NCI-H524 treated with DMSO at 0.1 percent for 48 hours (cell line): ENCODE measurements around the gene ZNF554.
"Not testable (repeated sequence)": the region's sequence is repeated elsewhere in the genome, so short reads cannot be mapped to it uniquely, and the experiment has no call there.

Experiments
- DNase-seq: peaks from one replicate; lab custom pipeline; 2025; lab: John Stamatoyannopoulos, UW

The ZNF554 gene

DNA sequence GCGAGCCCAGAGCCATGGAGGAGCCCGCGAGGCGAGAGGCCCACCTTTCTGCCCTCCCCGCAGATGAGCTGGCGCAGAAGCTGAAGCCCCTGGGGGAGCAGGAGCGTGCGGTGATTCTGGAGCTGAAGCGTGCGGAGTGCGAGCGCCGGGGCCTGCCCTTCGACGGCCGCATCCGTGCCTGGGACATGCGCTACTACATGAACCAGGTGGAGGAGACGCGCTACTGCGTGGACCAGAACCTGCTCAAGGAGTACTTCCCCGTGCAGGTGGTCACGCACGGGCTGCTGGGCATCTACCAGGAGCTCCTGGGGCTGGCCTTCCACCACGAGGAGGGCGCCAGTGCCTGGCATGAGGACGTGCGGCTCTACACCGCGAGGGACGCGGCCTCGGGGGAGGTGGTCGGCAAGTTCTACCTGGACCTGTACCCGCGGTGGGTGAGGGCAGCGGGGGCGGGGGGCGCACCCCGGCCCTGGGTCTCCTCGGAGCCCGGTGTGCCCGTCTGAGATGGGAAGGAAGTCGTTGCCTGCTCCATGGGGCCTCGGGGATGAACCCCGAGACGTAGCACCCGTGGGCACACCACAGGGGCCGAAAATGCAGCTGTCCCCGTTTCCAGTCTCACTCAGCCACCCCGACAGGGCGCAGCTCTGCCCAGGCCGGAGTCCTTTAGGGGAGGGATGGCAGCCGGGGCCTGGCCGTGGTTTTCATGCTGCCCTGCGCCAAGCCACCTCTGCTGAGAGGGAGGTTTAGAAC, 12.1 kb upstream of the ZNF554 start:
- DNase-seq, result no peak

DNA sequence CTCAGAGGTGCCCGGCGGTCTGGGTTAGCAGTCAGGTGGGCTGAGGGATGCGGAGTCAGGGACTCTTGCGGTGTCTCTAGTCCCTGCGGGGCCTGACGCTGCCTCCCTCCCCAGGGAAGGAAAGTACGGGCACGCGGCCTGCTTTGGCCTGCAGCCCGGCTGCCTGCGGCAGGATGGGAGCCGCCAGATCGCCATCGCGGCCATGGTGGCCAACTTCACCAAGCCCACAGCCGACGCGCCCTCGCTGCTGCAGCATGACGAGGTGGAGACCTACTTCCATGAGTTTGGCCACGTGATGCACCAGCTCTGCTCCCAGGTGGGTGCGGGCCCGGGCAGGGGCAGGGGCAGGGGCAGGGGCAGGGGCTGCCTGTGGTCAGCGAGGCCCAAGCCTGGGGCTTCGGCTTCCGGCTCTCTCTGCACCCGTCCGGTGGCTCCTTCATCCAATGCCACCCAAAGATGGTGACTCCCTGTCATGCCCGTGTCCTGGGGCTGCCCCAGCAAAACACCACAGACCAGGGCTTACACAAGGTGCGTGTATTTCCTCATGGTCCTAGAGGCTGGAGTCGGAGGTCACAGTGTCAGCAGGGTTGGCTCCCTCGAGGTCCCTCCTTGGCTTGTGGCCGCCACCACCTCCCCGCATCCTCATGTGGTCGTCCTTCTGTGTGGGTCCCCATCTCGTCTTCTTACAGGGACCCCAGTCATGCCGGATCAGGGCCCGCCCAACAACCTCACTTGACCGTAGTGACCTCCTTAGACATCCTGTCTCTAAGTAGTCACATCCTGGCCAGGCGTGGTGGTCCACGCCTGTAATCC, 11.3 kb upstream of the ZNF554 start:
- DNase-seq, result no peak

- no peak for DNase-seq
These were observed 10.1 kb upstream of the ZNF554 start for GRCh38 chr19:2809387-2810140.

- DNase-seq, result no peak
These were observed 9.3 kb upstream of the ZNF554 start for GRCh38 chr19:2810141-2811091.

- DNase-seq, result no peak
These were observed 8.4 kb upstream of the ZNF554 start for GRCh38 chr19:2811221-2811722.

GRCh38 chr19:2811735-2812413, 7.8 kb upstream of the ZNF554 start:
- DNase-seq, result no peak

- DNase-seq, result no peak
These were observed 7.0 kb upstream of the ZNF554 start for GRCh38 chr19:2812414-2813234.

- no peak for DNase-seq
These were observed 6.2 kb upstream of the ZNF554 start for GRCh38 chr19:2813235-2814160.

DNA sequence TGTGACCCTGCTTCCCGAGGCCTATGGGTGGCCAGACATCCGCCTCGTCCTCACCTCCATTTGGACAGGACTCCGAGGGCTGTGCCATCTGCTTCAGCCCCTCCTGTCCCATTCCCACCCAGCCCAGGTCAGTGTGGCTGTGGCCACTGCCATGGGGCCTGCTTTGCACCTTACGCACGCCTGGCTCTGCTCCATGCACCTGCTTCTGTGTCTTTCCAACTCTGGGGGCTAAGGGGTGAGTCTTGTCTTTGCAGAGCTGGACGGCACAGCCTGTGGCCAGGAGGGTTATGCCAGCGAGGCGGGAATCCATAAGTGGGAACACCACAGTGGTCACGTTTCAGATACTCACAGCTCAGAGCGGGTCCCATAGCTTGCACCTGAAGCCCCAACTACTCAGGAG, 5.2 kb upstream of the ZNF554 start:
- no peak for DNase-seq

DNA sequence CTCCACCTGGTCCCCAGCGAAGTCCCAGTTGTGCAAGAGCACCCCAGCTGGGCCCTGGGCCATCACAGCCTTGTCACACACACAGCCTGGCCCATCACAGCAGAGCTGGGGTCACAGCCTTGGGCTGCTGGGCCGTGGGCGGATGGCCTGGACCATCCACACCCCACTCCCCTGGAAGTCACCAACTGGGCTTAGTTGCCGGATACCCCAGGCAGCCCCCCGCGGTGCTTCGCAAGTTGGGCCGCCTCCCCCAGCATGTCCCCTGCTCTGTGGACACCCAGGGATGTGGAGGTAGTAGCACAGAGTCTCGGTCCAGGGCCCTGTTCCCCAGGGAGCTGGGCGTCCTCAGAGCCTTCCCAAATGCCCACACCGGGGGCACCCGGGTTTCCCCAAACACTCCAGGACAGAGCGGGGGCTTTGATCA, 4.5 kb upstream of the ZNF554 start:
- DNase-seq, result no peak

DNA sequence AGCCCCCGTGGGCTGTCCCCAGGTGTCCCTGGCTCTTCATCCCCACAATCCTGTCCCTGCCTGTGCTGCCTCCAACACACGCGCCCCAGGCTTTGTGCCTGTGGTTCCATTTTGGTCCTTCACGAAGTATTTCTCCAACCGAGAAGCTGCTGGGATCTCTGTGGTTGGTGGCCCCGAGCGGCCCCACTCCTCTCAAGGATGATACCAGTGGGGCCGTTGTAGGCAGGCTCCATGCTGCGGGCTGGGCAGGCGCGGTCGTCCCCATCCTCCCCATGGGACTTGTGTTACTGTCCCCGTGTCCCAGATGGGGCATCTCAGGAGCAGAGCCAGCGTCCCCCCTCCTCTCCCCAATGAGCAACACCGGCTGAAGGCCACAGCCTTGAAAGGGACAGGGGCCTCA, 3.7 kb upstream of the ZNF554 start:
- no peak for DNase-seq

DNA sequence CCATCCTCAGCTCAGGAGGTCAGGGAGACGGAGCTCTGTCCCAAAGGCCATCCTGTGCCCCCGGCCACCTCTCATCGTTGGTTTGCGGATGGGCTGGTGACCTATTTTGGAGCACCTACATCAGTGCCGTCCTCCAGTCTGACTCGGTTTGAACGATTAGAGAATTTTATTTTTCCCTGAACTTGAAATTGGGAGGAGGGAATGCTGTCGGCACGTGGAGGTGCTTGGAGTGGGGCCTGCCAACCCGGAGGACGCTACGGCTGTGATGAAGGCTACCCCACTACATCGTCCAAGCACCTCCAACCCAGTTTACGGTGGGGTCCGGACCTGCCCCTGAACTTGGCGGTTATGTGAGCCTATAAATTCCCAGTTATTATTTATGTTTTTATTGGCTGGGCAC, 3.0 kb upstream of the ZNF554 start:
- DNase-seq, result no peak

DNA sequence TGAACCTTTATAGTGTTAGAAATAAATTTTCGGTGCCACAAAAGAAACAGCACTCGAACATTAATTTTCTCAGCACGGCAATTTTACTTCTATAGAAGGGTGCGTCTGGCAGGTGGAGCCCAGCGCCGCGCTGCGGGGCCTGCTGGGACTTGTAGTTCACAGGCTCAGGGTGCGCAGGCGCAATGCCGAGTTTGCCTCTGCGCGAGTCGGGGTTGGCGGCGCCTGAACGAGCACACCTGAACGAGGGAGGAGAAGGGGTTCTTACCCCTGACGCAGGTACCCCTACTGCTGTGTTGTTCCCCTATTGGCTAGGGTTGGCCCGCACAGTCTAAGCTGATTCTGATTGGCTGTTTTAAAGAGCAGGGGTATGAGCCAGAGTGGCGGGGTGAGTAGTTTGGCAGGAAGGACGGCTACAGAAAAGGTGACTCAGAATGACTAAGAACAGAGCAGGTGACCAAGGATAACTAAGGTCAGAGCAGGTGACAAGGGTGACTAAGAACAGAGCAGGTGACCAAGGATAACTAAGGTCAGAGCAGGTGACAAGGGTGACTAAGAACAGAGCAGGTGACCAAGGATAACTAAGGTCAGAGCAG, 2.3 kb upstream of the ZNF554 start:
- not testable (repeated sequence) for DNase-seq

GRCh38 chr19:2820112-2820702, 539 bp downstream of the ZNF554 start:
- DNase-seq, result no peak

DNA sequence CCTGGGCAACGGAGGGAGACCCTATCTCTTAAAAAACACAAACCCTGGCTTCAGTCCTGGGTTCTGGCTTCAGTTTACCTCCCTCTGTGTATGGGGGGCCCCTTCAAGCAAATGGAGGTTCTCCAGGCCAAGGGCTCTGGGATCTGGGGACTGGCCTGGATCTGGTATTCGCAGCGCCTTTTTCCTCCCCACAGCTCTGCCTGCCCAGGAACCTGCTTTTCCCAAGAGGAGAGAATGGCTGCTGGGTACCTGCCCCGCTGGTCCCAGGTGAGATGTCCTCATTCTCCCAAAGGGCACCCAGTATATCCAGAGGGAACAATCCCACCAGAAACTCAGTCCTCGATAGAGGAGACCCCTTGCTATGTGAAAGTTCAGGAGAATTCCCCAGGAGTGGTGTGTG, 3.2 kb downstream of the ZNF554 start:
- DNase-seq, result no peak

GRCh38 chr19:2823646-2824045, 4.0 kb downstream of the ZNF554 start:
- DNase-seq, result no peak

GRCh38 chr19:2824129-2824528, 4.5 kb downstream of the ZNF554 start:
- no peak for DNase-seq

DNA sequence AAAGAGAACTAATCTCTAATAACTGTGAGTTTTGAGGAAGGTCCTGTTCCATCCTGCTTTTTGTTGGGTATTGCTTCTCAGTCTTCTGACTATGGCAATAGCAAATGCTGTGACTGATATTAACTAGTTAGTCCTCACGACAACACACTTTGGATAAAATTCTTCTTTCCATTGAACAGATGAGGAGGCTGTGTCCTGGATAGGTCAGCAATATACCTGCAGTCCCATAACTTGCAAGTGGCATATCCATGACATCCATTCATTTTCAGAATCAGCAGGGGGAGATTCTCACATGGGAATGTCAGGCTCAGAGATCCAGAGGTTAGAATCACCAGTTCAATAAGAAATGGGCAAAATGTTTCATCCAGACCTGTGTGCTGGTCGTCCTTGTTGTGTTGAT, 7.4 kb downstream of the ZNF554 start:
- DNase-seq, result no peak
